Stimulated activated naive B cell treated with anti-CD40 and anti-IgM and Interleukin-4, amounts not matched to agents 10 μg/mL and 1 μg/mL and 100 μg/mL, for 72 hours (primary cell): Measurements from ENCODE around the gene FUS.
"Not testable (repeated sequence)": the region's sequence is repeated elsewhere in the genome, so short reads cannot be mapped to it uniquely, and the experiment has no call there.

Source experiments
- ATAC-seq, 2 donors: fragments of 150-1000 bp; cut with Tn5 transposase; replicated peaks; 2 replicates each; pipeline ENCODE4 v1.10.0; 2021; ENCODE audit warnings: moderate library complexity in 1 of 2
- DNase-seq: peaks from one replicate; pipeline ENCODE4 v3.0.0; 2021
- H3K27ac Mint-ChIP-seq: one replicate; pipeline ENCODE4 v1.8.0; 2022; ENCODE audit warnings: mild to moderate bottlenecking, mixed read lengths
- H3K27me3 Mint-ChIP-seq, 2 donors: one replicate each; pipeline ENCODE4 v1.8.0; 2022; ENCODE audit warnings: mixed read lengths in 2 of 2
- H3K36me3 Mint-ChIP-seq, 2 donors: one replicate each; pipeline ENCODE4 v1.8.0; 2022; ENCODE audit warnings: mixed read lengths in 2 of 2, mild to moderate bottlenecking in 1 of 2
- H3K4me1 Mint-ChIP-seq, 2 donors: one replicate each; pipeline ENCODE4 v1.8.0; 2022; ENCODE audit warnings: mixed read lengths in 2 of 2, mild to moderate bottlenecking in 1 of 2
- H3K4me3 Mint-ChIP-seq, 2 donors: one replicate each; pipeline ENCODE4 v1.8.0; 2022; ENCODE audit warnings: mild to moderate bottlenecking in 2 of 2, mixed read lengths in 2 of 2, moderate library complexity in 1 of 2
- H3K9me3 Mint-ChIP-seq, 2 donors: one replicate each; pipeline ENCODE4 v1.8.0; 2022; ENCODE audit warnings: mixed read lengths in 2 of 2, mild to moderate bottlenecking in 1 of 2

FUS gene

DNA sequence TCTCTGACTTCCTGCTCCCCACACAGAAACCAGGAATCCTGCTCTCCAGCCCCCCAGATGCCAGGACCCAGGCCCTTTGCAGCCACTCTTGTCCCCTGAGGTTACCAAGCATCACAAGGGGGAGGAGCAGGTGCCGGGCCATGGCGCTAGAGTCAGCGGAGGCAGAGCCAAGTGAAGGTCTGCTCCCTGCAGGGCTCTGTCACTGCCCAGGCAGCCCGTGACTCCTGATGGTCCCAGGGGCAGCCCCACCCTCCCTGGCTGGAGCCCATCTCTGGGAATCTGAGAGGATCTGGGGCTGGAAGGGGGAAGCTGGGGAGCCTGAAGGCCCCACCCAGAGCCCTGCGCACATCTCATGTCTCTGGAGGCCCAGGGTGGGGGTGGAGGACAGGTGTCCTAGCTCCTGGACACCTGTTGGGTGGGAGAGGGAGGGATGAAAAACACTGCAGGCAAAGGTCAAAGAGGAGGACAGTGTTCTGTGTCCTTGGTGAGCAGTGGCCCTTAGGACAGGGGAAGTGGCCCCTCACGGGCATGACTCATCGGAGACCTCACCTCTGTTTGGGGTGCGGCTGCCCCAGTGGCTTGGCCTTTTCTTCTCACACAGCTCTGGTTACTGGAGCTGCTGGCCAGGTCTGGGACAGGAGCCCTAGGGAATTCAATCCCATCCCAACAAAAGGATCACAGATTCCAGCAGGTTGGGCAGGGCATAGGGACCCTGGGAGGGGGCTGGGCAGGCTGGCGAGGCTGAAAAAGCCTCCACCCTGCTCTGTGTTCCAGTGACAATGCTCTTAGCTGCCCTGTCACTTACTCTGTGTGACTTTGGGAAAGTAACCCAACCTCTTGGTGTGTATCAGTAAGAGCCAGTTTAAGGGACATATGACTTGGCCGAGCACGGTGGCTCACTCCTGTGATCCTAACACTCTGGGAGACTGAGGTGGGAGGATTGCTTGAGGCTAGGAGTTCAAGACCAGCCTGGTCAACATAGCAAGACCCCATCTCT lies 29.7 kb upstream of the FUS start, which contains the start of gene PRSS36:
TSS of gene PRSS36 (minus strand) at position 173 of the 997 bp plus-strand sequence. CDS start at position 142, 31 bp downstream.
- peaks cover 8 to 21% of the 10 kb centered on the region in 2 donors for H3K27me3 Mint-ChIP-seq
- H3K9me3 Mint-ChIP-seq, result no peaks in the 10 kb centered on the region
- ATAC-seq, result no peak
- no peak within 1 kb of the TSS for H3K27ac Mint-ChIP-seq
- peak within 1 kb of the TSS in 1 of 2 donors; percentile 5 for H3K4me3 Mint-ChIP-seq
- H3K36me3 Mint-ChIP-seq, result no peaks in the 10 kb centered on the region
- H3K4me1 Mint-ChIP-seq, result no peaks in the 10 kb centered on the region
- DNase-seq, result no peak

DNA sequence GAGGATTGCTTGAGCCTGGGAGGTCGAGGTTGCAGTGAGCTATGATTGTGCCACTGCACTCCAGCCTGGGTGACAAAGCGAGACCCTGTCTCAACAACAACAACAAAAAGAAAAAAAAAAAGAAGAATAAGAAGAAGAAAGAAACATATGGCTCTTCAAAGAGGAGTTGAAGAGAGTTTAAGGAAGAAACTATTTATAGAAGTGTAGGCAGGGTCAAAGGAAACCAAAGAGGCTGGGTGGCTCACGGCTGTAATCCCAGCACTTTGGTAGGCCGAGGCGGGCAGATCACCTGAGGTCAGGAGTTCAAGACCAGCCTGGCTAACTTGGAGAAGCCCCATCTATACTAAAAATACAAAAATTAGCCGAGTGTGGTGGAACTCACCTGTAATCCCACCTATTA lies 29.0 kb upstream of the FUS start:
- H3K4me1 Mint-ChIP-seq, H3K36me3 Mint-ChIP-seq, H3K4me3 Mint-ChIP-seq, H3K9me3 Mint-ChIP-seq, DNase-seq, ATAC-seq: not testable (repeated sequence)
- H3K27me3 Mint-ChIP-seq, result peaks cover 8 to 21% of the 10 kb centered on the region in 2 donors
- H3K27ac Mint-ChIP-seq, result peak overlapping the region; percentile 10

DNA sequence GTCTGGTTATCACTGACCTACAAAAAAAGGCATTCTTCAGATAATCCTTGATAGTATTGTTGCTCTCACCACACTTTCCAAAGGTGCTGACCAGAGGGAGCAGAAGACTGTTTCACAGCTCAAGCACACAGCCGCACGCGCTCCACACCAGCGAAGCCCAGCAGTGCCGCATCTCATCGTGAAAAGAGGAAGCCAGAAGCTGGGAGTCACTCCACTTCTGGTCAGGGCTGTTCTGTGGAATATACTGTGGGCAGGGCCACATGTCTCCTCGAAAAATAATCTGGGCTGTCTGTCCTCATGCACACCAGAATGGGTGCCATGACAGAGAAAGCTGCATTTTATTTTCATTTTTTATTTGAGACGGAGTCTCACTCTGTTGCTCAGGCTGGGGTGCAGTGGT lies 22.8 kb upstream of the FUS start:
- Mint-ChIP-seq H3K4me3 (peak overlapping the region in 1 of 2 donors; percentile 44), H3K36me3 (no peaks in the 10 kb centered on the region), H3K9me3 (no peaks in the 10 kb centered on the region), H3K27me3 (peaks cover 4 to 11% of the 10 kb centered on the region in 2 donors), H3K4me1 (peaks cover 3 to 8% of the 10 kb centered on the region in 2 donors), H3K27ac (no peak overlapping the region)
- ATAC-seq (peak; percentile 75 to 80), DNase-seq (no peak)

DNA sequence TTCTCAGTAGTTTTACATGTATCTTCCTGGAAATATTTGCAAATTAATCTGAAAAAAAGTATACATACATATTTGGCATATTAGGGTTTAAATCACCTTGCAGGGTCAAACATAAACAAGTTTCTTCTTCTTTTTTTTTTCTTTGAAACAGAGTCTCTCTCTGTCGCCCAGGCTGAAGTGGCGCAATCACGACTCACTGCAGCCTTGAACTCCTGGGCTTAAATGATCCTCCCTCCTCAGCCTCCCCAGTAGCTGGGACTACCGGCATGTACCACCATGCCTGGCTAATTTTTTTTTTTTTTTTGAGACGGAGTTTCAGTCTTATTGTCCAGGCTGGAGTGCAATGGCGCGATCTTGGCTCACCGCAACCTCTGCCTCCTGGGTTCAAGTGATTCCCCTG lies 12.6 kb upstream of the FUS start:
- Mint-ChIP-seq H3K36me3 (no peaks in the 10 kb centered on the region), H3K4me3 (no peak overlapping the region), H3K4me1 (no peaks in the 10 kb centered on the region), H3K9me3 (no peaks in the 10 kb centered on the region), H3K27me3 (no peaks in the 10 kb centered on the region), H3K27ac (no peak overlapping the region)
- DNase-seq, result no peak
- no peak for ATAC-seq

DNA sequence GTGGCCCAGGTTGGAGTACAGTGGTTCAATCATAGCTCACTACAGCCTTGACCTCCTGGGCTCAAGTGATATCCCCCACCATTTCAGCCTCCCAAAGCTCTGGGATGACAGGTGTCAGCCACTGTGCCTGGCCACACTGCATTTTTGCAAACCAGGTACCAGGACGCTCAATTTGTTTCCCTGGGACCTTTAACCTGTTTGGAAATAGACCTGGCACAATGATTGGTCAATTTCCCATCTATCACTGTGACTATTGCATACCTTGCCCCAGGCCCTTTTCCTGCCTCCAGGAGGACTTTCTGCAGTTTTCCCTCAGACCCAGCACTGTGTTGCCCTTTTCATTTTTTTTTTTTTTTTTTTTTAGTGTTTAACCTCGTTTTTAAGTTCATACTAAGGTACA lies 11.1 kb upstream of the FUS start:
- DNase-seq (no peak), ATAC-seq (no peak)
- Mint-ChIP-seq H3K9me3 (no peaks in the 10 kb centered on the region), H3K27ac (no peak overlapping the region), H3K4me1 (no peaks in the 10 kb centered on the region), H3K36me3 (no peaks in the 10 kb centered on the region), H3K27me3 (no peaks in the 10 kb centered on the region), H3K4me3 (no peak overlapping the region)

DNA sequence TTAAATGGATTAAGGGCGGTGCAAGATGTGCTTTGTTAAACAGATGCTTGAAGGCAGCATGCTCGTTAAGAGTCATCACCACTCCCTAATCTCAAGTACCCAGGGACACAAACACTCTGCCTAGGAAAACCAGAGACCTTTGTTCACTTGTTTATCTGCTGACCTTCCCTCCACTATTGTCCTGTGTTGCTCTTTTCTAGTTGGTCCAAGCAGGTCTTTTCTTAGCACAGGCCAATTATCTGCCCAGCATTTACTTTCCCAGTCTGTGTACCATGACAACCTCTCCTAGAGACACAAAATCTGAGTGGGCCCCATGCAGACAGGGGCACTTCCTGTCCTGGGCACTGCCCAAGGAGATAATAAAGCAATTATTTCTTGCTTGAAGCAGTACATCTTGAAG lies 9.9 kb upstream of the FUS start:
- not testable (repeated sequence) for H3K27me3 Mint-ChIP-seq, ATAC-seq, DNase-seq, H3K4me1 Mint-ChIP-seq, H3K27ac Mint-ChIP-seq, H3K4me3 Mint-ChIP-seq, H3K36me3 Mint-ChIP-seq, H3K9me3 Mint-ChIP-seq

DNA sequence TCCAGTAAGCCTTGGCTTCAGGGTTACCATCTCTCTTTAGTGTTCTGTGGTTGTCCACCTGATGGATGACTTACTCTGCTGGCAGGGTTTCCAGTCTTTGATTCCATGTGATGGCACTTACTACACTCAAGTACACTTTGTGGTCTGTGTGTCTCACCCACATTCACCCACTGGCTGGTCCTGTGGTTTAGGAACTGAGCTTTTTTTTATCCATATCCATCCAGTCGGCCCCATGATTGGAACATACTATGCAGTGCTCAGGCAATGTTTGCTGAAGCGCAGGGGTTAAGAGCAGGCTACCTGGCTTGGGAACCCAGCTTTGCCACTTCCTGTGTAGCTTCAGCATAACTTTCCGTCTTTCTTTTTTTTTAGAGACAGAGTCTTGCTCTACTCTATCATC lies 2.8 kb upstream of the FUS start:
- ATAC-seq, result peak; percentile 2
- Mint-ChIP-seq H3K27ac (peak overlapping the region; percentile 22), H3K4me1 (peaks cover 25 to 36% of the 10 kb centered on the region in 2 donors), H3K9me3 (no peaks in the 10 kb centered on the region), H3K27me3 (no peaks in the 10 kb centered on the region), H3K36me3 (peaks cover 18 to 23% of the 10 kb centered on the region in 2 donors), H3K4me3 (peak overlapping the region in 1 of 2 donors; percentile 11)
- DNase-seq, result peak; percentile 28

DNA sequence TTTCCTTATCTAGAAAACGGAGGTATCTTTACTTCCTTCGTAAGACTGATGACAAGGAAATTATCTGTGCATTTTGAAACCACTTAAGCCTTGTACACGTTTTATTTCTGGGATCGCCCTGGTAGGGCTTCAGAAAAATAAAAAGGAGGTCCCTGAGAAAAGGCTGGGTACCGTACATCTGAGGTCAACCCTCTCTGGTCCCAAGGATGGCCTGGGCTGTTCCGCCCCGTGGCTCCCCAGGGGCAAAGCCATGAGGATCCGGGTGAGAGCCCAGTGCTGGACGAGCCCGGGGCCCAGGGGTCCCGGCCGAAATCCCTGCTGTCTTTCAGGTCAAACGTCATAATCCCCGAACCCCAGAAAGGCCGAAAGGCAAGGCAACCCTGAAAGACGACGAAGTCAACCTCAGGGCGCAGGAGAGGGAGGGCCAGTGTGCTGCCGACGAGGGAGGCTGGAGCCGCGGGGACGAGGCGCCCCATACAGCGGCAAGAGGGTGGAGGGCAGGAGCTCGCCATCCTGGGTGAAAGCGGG lies 656 bp upstream of the FUS start:
- DNase-seq (no peak), ATAC-seq (peak; percentile 15 to 28)
- H3K4me1 Mint-ChIP-seq, result peaks cover 38 to 54% of the 10 kb centered on the region in 2 donors
- H3K27me3 Mint-ChIP-seq, result no peaks in the 10 kb centered on the region
- H3K9me3 Mint-ChIP-seq, result no peaks in the 10 kb centered on the region
- peak overlapping the region; percentile 100 for H3K27ac Mint-ChIP-seq
- H3K4me3 Mint-ChIP-seq, result peak overlapping the region; percentile 93 to 97
- peaks cover 33 to 44% of the 10 kb centered on the region in 2 donors for H3K36me3 Mint-ChIP-seq

DNA sequence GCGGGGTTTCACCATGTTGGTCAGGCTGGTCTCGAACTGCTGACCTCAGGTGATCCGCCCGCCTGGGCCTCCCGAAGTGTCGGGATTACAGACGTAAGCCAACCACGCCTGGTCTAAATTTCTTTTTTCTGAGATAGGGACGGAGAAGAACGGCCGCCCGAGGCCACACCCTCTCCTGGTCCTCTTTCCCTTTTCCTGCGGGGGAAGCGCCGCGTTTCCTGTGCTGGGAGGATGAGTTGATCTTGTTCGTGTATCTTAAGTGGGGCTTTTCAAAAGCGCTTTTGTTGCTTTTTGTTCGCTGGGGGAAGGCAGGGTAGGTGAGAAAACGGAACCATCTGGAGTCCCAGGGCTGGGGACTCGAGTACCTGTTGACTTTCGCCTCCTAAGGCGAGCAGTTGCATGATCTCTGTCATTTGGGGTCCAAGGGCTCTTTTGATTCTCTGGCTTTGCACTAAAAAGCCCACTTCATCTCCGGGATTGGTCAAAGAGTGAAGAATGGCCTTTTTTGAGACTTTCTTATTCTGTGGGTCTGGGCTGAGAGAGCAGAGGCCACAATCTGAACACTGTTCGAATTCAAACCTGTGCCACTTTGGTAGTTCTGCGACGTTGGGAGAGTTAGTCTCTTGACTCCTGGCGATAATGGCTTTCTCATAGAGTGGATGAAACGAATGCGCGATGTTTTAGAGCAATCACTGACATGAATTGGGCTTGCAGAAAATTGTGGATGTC lies 1.3 kb downstream of the FUS start:
- Mint-ChIP-seq H3K27ac (peak overlapping the region; percentile 100), H3K27me3 (no peaks in the 10 kb centered on the region), H3K4me3 (peak overlapping the region; percentile 93 to 97), H3K9me3 (no peaks in the 10 kb centered on the region), H3K36me3 (peaks cover 51 to 61% of the 10 kb centered on the region in 2 donors), H3K4me1 (peaks cover 50 to 71% of the 10 kb centered on the region in 2 donors)
- DNase-seq (no peak), ATAC-seq (no peak)

DNA sequence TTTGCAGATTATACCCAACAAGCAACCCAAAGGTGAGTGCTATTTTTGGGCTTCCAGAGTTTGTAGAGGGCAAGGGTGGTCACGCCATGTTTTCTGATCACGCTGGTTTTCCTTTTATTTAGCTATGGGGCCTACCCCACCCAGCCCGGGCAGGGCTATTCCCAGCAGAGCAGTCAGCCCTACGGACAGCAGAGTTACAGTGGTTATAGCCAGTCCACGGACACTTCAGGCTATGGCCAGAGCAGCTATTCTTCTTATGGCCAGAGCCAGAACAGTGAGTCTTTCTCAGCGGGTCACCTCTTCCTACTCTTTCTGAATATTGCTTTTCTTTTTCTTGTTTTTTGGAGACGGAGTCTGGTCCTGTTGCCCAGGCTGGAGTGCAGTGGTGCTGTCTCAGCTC lies 2.5 kb downstream of the FUS start:
- Mint-ChIP-seq H3K36me3 (peaks cover 59 to 72% of the 10 kb centered on the region in 2 donors), H3K27me3 (no peaks in the 10 kb centered on the region), H3K27ac (peak overlapping the region; percentile 86), H3K4me1 (peaks cover 50 to 75% of the 10 kb centered on the region in 2 donors), H3K4me3 (peak overlapping the region; percentile 93 to 97), H3K9me3 (no peaks in the 10 kb centered on the region)
- ATAC-seq (no peak), DNase-seq (no peak)

DNA sequence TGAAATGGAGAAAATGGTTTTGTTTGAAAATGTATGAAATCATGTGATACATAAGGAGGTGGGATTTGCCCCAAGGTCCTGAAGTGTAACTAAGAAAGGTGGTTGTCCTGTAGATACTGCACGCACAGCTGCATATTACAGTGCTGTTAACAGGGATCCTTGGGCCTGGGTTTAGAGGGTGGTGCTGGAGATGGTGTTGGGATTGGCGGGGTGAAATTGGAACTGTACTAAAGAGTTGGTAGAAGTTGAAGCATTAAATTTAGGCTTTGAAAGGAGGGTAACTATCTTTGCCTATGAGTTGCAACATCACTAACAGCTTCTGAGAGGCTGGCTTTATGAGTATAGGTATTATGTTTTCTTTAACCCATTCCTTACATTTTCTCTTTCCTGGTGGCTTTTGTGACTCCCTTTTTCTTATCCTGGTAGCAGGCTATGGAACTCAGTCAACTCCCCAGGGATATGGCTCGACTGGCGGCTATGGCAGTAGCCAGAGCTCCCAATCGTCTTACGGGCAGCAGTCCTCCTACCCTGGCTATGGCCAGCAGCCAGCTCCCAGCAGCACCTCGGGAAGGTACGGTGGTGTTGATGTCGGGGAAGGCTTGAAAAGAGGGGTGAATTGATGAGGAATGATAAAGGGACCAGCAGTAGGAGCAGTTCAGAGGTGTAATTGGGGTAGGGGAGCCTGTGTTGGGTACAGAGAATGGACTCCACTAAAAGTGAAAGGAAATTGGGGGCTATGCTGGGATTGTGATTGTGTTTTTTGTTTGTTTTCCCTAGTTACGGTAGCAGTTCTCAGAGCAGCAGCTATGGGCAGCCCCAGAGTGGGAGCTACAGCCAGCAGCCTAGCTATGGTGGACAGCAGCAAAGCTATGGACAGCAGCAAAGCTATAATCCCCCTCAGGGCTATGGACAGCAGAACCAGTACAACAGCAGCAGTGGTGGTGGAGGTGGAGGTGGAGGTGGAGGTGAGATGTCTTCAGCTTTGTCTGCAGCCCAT lies 3.8 kb downstream of the FUS start:
- Mint-ChIP-seq H3K9me3 (no peaks in the 10 kb centered on the region), H3K27me3 (no peaks in the 10 kb centered on the region), H3K4me1 (peaks cover 47 to 77% of the 10 kb centered on the region in 2 donors), H3K27ac (peak overlapping the region; percentile 86), H3K36me3 (peaks cover 69 to 82% of the 10 kb centered on the region in 2 donors), H3K4me3 (peak overlapping the region; percentile 35 to 52)
- DNase-seq (no peak), ATAC-seq (no peak)

DNA sequence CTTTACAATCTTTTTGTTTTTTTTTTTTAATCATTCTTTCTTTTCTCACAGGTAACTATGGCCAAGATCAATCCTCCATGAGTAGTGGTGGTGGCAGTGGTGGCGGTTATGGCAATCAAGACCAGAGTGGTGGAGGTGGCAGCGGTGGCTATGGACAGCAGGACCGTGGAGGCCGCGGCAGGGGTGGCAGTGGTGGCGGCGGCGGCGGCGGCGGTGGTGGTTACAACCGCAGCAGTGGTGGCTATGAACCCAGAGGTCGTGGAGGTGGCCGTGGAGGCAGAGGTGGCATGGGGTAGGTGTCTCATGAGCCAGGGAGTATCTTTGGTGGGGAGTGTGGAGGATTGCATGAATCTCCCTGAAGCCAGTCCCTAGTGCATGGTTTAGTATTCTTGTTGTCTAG lies 4.9 kb downstream of the FUS start:
- DNase-seq (no peak), ATAC-seq (no peak)
- Mint-ChIP-seq H3K27ac (peak overlapping the region; percentile 76), H3K27me3 (no peaks in the 10 kb centered on the region), H3K36me3 (peaks cover 78 to 92% of the 10 kb centered on the region in 2 donors), H3K4me3 (peak overlapping the region in 1 of 2 donors; percentile 17), H3K9me3 (no peaks in the 10 kb centered on the region), H3K4me1 (peaks cover 41 to 80% of the 10 kb centered on the region in 2 donors)

DNA sequence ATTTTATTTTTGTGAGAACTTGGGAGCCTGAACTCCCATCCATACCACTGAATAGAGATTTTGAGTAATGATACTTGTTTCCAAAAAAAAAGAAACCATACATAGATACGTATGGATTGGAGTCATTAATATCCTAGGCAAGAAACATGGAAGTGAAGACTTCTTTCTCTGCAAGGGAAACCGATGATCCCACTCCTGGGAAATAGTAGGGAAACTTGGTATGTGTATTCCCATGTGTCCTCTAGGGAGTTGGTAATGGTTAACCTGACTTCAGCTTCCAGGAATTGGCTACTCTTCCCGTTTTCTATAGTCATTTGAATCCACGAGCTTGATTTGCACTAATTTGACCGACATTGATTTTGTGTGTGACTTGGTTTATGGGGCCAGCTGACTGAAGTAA lies 5.4 kb downstream of the FUS start:
- Mint-ChIP-seq H3K9me3 (no peaks in the 10 kb centered on the region), H3K27ac (peak overlapping the region; percentile 16), H3K36me3 (peaks cover 79 to 93% of the 10 kb centered on the region in 2 donors), H3K4me1 (peaks cover 43 to 85% of the 10 kb centered on the region in 2 donors), H3K4me3 (peak overlapping the region in 1 of 2 donors; percentile 17), H3K27me3 (no peaks in the 10 kb centered on the region)
- no peak for DNase-seq
- ATAC-seq, result no peak
